ENCODE results near the gene HIVEP1. TPM values are rescaled to one million over a fixed set of nuclear protein-coding genes. Genes with fewer than 3 reads are reported as not detected.

HIVEP1 gene
- total RNA-seq, 2 donors from 2014 or later = 16.1 to 18.8 TPM

- H3K4me1 ChIP-seq = peaks cover 0 to 28% of the 10 kb centered on the region in 2 donors
- TF ChIP-seq CTCF (IDR thresholded peaks at IDR 0.05) = no peak
- no peak overlapping the region for H3K27ac ChIP-seq
- no peak overlapping the region for H3K4me3 ChIP-seq
- no peak for DNase-seq (ENCODE audit: low spot score)
- H3K27me3 ChIP-seq = no peaks in the 10 kb centered on the region
- H3K9me3 ChIP-seq = no peaks in the 10 kb centered on the region
- H3K36me3 ChIP-seq = peaks cover 20% of the 10 kb centered on the region
These were observed 2.1 kb downstream of the HIVEP1 start for GRCh38 chr6:12014027-12014872.

- Histone ChIP-seq H3K36me3 (peaks cover 20% of the 10 kb centered on the region), H3K27ac (no peak overlapping the region)
- TF ChIP-seq CTCF (IDR thresholded peaks at IDR 0.05) = no peak
These were observed 2.7 kb downstream of the HIVEP1 start for GRCh38 chr6:12014873-12015149.

GRCh38 chr6:12017263-12017662, 5.2 kb downstream of the HIVEP1 start:
- Histone ChIP-seq H3K27ac (no peak overlapping the region), H3K36me3 (peaks cover 20% of the 10 kb centered on the region), H3K27me3 (no peaks in the 10 kb centered on the region), H3K9me3 (no peaks in the 10 kb centered on the region), H3K4me1 (peaks cover 0 to 13% of the 10 kb centered on the region in 2 donors), H3K4me3 (no peak overlapping the region)
- TF ChIP-seq CTCF (IDR thresholded peaks at IDR 0.05) = no peak
- no peak for DNase-seq (ENCODE audit: low spot score)

More at GRCh38 chr6:12014873-12015149, 2.7 kb downstream of the HIVEP1 start:
- Histone ChIP-seq H3K4me1 (peaks cover 0 to 22% of the 10 kb centered on the region in 2 donors), H3K4me3 (no peak overlapping the region), H3K27me3 (no peaks in the 10 kb centered on the region), H3K9me3 (no peaks in the 10 kb centered on the region)
- no peak for DNase-seq (ENCODE audit: low spot score)

GRCh38 chr6:12017876-12018401, 5.8 kb downstream of the HIVEP1 start:
- Histone ChIP-seq H3K4me1 (peaks cover 0 to 13% of the 10 kb centered on the region in 2 donors), H3K9me3 (no peaks in the 10 kb centered on the region), H3K27ac (no peak overlapping the region), H3K27me3 (no peaks in the 10 kb centered on the region), H3K4me3 (no peak overlapping the region), H3K36me3 (peaks cover 20% of the 10 kb centered on the region)
- DNase-seq (ENCODE audit: low spot score) = no peak
- no peak for TF ChIP-seq CTCF (IDR thresholded peaks at IDR 0.05)

- H3K27me3 ChIP-seq = no peaks in the 10 kb centered on the region
- peak overlapping the region; percentile 18 to 26 for H3K27ac ChIP-seq
- no peak for DNase-seq (ENCODE audit: low spot score)
- H3K36me3 ChIP-seq = peaks cover 20% of the 10 kb centered on the region
- H3K9me3 ChIP-seq = no peaks in the 10 kb centered on the region
- TF ChIP-seq CTCF (IDR thresholded peaks at IDR 0.05) = no peak
- H3K4me1 ChIP-seq = peaks cover 0 to 14% of the 10 kb centered on the region in 2 donors
- H3K4me3 ChIP-seq = no peak overlapping the region
These were observed 8.2 kb downstream of the HIVEP1 start for GRCh38 chr6:12020187-12020791.
